Loucy (cell line): ENCODE data around the gene ADGRD1.

Source experiments
- H2AFZ ChIP-seq: fragments of 200-600 bp; sonication (generic); 2 replicates; pipeline ENCODE4 v1.6.0; 2016; ENCODE audit warnings: antibody characterized with exemption, mild to moderate bottlenecking, low read length, moderate library complexity
- H3F3A ChIP-seq: fragments of 200-600 bp; 2 replicates; pipeline ENCODE4 v1.6.0; 2016; ENCODE audit warnings: antibody characterized with exemption, low read depth, mild to moderate bottlenecking
- H3K27me3 ChIP-seq: fragments of 200-600 bp; sonication (generic); 2 replicates; pipeline ENCODE4 v1.6.1; 2014; ENCODE audit warnings: low read length, mild to moderate bottlenecking; ENCODE audit not compliant: insufficient read depth, poor library complexity, severe bottlenecking
- H3K36me3 ChIP-seq: fragments of 200-600 bp; sonication (generic); 2 replicates; pipeline ENCODE4 v1.6.1; 2016; ENCODE audit warnings: low read length; ENCODE audit not compliant: insufficient read depth
- H3K4me1 ChIP-seq: fragments of 200-600 bp; sonication (generic); 2 replicates; pipeline ENCODE4 v1.5.1; 2014; ENCODE audit warnings: low read length, mild to moderate bottlenecking; ENCODE audit not compliant: insufficient read depth, poor library complexity, severe bottlenecking
- H3K4me2 ChIP-seq: fragments of 200-600 bp; sonication (generic); 2 replicates; pipeline ENCODE4 v1.6.0; 2014; ENCODE audit warnings: antibody characterized with exemption, low read length, low read depth, mild to moderate bottlenecking; ENCODE audit not compliant: poor library complexity, severe bottlenecking
- H3K4me3 ChIP-seq: fragments of 200-600 bp; sonication (generic); 2 replicates; pipeline ENCODE4 v1.5.1; 2014; ENCODE audit warnings: low read length, mild to moderate bottlenecking, mixed read lengths; ENCODE audit not compliant: poor library complexity, severe bottlenecking
- H3K79me2 ChIP-seq: fragments of 200-600 bp; sonication (generic); 2 replicates; pipeline ENCODE4 v1.6.1; 2014; ENCODE audit warnings: low read length; ENCODE audit not compliant: insufficient read depth
- H3K9ac ChIP-seq: fragments of 200-600 bp; sonication (generic); 2 replicates; pipeline ENCODE4 v1.6.0; 2014; ENCODE audit warnings: mild to moderate bottlenecking, low read depth, low read length, moderate library complexity; ENCODE audit not compliant: poor library complexity, severe bottlenecking
- H3K9me2 ChIP-seq: fragments of 200-600 bp; sonication (generic); replicated peaks from 2 replicates; pipeline ENCODE4 v1.6.1; 2016; ENCODE audit warnings: low read depth, low read length, mixed read lengths
- H3K9me3 ChIP-seq: fragments of 200-600 bp; sonication (generic); 2 replicates; pipeline ENCODE4 v1.6.1; 2014; ENCODE audit warnings: mild to moderate bottlenecking, antibody characterized with exemption, low read length, low read depth; ENCODE audit not compliant: insufficient read depth
- H4K20me1 ChIP-seq: fragments of 200-600 bp; sonication (generic); 2 replicates; pipeline ENCODE4 v1.6.0; 2014; ENCODE audit warnings: antibody characterized with exemption, low read length, mild to moderate bottlenecking; ENCODE audit not compliant: insufficient read depth, poor library complexity, severe bottlenecking
- EZH2phosphoT487 ChIP-seq: fragments of 200-600 bp; IDR thresholded peaks from 2 replicates; pipeline ENCODE4 v1.6.1; 2018; ENCODE audit warnings: antibody characterized with exemption, mild to moderate bottlenecking, moderate library complexity, borderline replicate concordance
- TF ChIP-seq, protein P1 (sequence below): fragments of 200-600 bp; sonication (generic); conservative IDR thresholded peaks from 2 replicates; pipeline ENCODE4 v1.5.1; 2014; ENCODE audit warnings: mild to moderate bottlenecking, antibody characterized with exemption, low read length

ADGRD1 gene

GRCh38 chr12:130960058-130960457 lies 6.4 kb downstream of the ADGRD1 start:
- no peaks in the 10 kb centered on the region for H3K4me1 ChIP-seq
- H3F3A ChIP-seq, result no peaks in the 10 kb centered on the region
- no peak overlapping the region for H3K4me3 ChIP-seq
- TF ChIP-seq, protein P1, sequence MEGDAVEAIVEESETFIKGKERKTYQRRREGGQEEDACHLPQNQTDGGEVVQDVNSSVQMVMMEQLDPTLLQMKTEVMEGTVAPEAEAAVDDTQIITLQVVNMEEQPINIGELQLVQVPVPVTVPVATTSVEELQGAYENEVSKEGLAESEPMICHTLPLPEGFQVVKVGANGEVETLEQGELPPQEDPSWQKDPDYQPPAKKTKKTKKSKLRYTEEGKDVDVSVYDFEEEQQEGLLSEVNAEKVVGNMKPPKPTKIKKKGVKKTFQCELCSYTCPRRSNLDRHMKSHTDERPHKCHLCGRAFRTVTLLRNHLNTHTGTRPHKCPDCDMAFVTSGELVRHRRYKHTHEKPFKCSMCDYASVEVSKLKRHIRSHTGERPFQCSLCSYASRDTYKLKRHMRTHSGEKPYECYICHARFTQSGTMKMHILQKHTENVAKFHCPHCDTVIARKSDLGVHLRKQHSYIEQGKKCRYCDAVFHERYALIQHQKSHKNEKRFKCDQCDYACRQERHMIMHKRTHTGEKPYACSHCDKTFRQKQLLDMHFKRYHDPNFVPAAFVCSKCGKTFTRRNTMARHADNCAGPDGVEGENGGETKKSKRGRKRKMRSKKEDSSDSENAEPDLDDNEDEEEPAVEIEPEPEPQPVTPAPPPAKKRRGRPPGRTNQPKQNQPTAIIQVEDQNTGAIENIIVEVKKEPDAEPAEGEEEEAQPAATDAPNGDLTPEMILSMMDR, result no peak
- no peak for TF ChIP-seq EZH2phosphoT487
- peaks cover 14% of the 10 kb centered on the region; the same call in 1 of the 2 replicates for H3K9me3 ChIP-seq
- no peak overlapping the region for H3K9ac ChIP-seq
- H3K9me2 ChIP-seq, result no peaks in the 10 kb centered on the region
- H3K4me2 ChIP-seq, result no peak overlapping the region
- no peak overlapping the region for H2AFZ ChIP-seq
- H4K20me1 ChIP-seq, result no peaks in the 10 kb centered on the region
- no peaks in the 10 kb centered on the region for H3K27me3 ChIP-seq
- no peaks in the 10 kb centered on the region for H3K36me3 ChIP-seq
- H3K79me2 ChIP-seq, result no peaks in the 10 kb centered on the region

- Histone ChIP-seq H3K9ac (no peak overlapping the region), H3K4me2 (no peak overlapping the region), H3K4me1 (no peaks in the 10 kb centered on the region), H3K36me3 (no peaks in the 10 kb centered on the region), H4K20me1 (no peaks in the 10 kb centered on the region), H3K79me2 (no peaks in the 10 kb centered on the region), H3F3A (no peaks in the 10 kb centered on the region), H3K9me2 (no peaks in the 10 kb centered on the region), H3K4me3 (no peak overlapping the region), H3K27me3 (no peaks in the 10 kb centered on the region), H2AFZ (no peak overlapping the region), H3K9me3 (peaks cover 14% of the 10 kb centered on the region; the same call in 1 of the 2 replicates)
- TF ChIP-seq, protein P1, result no peak
- TF ChIP-seq EZH2phosphoT487, result no peak
Observed at GRCh38 chr12:130960787-130961186, 7.1 kb downstream of the ADGRD1 start.

GRCh38 chr12:130961921-130962451 lies 8.3 kb downstream of the ADGRD1 start:
- no peaks in the 10 kb centered on the region for H3K9me2 ChIP-seq
- H3K9me3 ChIP-seq, result peaks cover 7% of the 10 kb centered on the region; the same call in 1 of the 2 replicates
- no peaks in the 10 kb centered on the region for H3F3A ChIP-seq
- H3K4me3 ChIP-seq, result no peak overlapping the region
- H3K27me3 ChIP-seq, result no peaks in the 10 kb centered on the region
- no peak overlapping the region for H3K9ac ChIP-seq
- H3K79me2 ChIP-seq, result no peaks in the 10 kb centered on the region
- H3K36me3 ChIP-seq, result no peaks in the 10 kb centered on the region
- H2AFZ ChIP-seq, result no peak overlapping the region
- TF ChIP-seq EZH2phosphoT487, result no peak
- TF ChIP-seq, protein P1, result no peak
- no peaks in the 10 kb centered on the region for H3K4me1 ChIP-seq
- H3K4me2 ChIP-seq, result no peak overlapping the region
- no peaks in the 10 kb centered on the region for H4K20me1 ChIP-seq
